ENCODE results near the gene TTLL9.
A peak's percentile ranks its signal among the peaks of the same experiment; 100 is the strongest.
"Not testable (repeated sequence)": the region's sequence is repeated elsewhere in the genome, so short reads cannot be mapped to it uniquely, and the experiment has no call there.

The TTLL9 gene

GRCh38 chr20:31918466-31919105 is 48.2 kb downstream of the TTLL9 start:
- no peak for DNase-seq (ENCODE audit: insufficient read length)
- FAIRE-seq, result no peak
- TF ChIP-seq POLR2AphosphoS5 (IDR thresholded peaks at IDR 0.05; ENCODE audit: low read depth, low read length), result no peak
- TF ChIP-seq POLR2A (IDR thresholded peaks at IDR 0.05; ENCODE audit: low read depth, low read length), result no peak
- TF ChIP-seq TAF1 (IDR thresholded peaks at IDR 0.05; ENCODE audit: borderline replicate concordance, low read depth, low read length), result no peak

DNA sequence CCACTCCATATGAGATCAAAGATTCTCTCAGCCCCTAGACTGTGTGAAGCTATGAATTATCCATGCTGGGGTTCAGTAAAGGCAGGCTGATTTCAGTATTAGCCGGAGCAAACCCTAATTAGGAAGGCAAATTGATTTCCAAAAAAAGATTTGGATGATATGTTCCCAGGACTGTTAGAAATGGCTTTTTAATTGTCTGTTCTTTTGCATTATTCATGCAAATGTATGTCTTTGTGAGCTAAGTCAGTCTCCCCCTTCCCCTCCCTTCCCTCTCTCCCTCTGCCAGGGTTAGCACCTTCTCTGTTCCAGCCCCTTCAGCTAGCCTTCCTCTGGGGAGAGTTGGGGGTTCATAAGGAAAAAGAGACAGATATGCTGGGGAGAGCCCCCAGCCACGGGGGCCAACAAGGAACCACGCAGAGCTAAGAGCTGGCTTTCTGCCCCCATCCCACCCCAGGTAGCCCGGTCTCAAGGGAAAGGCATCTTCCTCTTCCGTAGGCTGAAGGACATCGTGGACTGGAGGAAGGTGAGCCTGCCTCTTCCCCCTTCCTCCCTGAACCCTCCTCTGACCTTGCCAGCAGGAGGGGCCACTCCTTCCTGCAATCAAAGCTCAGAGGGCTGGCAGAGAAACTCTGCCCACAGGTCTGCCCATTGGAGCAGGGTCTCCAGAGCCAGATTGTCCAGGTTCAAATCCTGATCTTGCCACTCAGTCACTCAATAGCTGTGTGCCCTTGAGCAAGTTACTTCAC is 49.1 kb downstream of the TTLL9 start:
- DNase-seq (ENCODE audit: insufficient read length) (no peak), FAIRE-seq (no peak)
- TF ChIP-seq POLR2A (IDR thresholded peaks at IDR 0.05; ENCODE audit: low read depth, low read length) (no peak), POLR2AphosphoS5 (IDR thresholded peaks at IDR 0.05; ENCODE audit: low read depth, low read length) (no peak), TAF1 (IDR thresholded peaks at IDR 0.05; ENCODE audit: borderline replicate concordance, low read depth, low read length) (no peak)

- FAIRE-seq (no peak), DNase-seq (ENCODE audit: insufficient read length) (no peak)
- TF ChIP-seq POLR2A (IDR thresholded peaks at IDR 0.05; ENCODE audit: low read depth, low read length), result no peak
- no peak for TF ChIP-seq POLR2AphosphoS5 (IDR thresholded peaks at IDR 0.05; ENCODE audit: low read depth, low read length)
- no peak for TF ChIP-seq TAF1 (IDR thresholded peaks at IDR 0.05; ENCODE audit: borderline replicate concordance, low read depth, low read length)
Observed at GRCh38 chr20:31920275-31920855, 49.9 kb downstream of the TTLL9 start.

DNA sequence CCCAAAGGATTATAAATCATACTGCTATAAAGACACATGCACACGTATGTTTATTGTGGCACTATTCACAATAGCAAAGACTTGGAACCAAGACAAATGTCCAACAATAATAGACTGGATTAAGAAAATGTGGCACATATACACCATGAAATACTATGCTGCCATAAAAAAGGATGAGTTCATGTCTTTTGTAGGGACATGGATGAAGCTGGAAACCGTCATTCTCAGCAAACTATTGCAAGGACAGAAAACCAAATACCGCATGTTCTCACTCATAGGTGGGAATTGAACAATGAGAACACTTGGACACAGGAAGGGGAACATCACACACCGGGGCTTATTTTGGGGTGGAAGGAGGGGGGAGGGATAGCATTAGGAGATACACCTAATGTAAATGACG is 51.0 kb downstream of the TTLL9 start:
- DNase-seq (ENCODE audit: insufficient read length); FAIRE-seq: not testable (repeated sequence)

- FAIRE-seq, result no peak
- no peak for TF ChIP-seq POLR2AphosphoS5 (IDR thresholded peaks at IDR 0.05; ENCODE audit: low read depth, low read length)
- no peak for TF ChIP-seq TAF1 (IDR thresholded peaks at IDR 0.05; ENCODE audit: borderline replicate concordance, low read depth, low read length)
- DNase-seq (ENCODE audit: insufficient read length), result no peak
Observed at GRCh38 chr20:31922181-31922580, 51.7 kb downstream of the TTLL9 start.

GRCh38 chr20:31922588-31922987 is 52.2 kb downstream of the TTLL9 start:
- no peak for DNase-seq (ENCODE audit: insufficient read length)
- TF ChIP-seq POLR2A (IDR thresholded peaks at IDR 0.05; ENCODE audit: low read depth, low read length) (no peak), POLR2AphosphoS5 (IDR thresholded peaks at IDR 0.05; ENCODE audit: low read depth, low read length) (no peak), TAF1 (IDR thresholded peaks at IDR 0.05; ENCODE audit: borderline replicate concordance, low read depth, low read length) (no peak)
- FAIRE-seq, result no peak

- peak; percentile 58 for FAIRE-seq
- TF ChIP-seq POLR2AphosphoS5 (IDR thresholded peaks at IDR 0.05; ENCODE audit: low read depth, low read length) (no peak), TAF1 (IDR thresholded peaks at IDR 0.05; ENCODE audit: borderline replicate concordance, low read depth, low read length) (no peak), POLR2A (IDR thresholded peaks at IDR 0.05; ENCODE audit: low read depth, low read length) (no peak)
- DNase-seq (ENCODE audit: insufficient read length), result peak; percentile 40
Observed at GRCh38 chr20:31923388-31924331, 53.2 kb downstream of the TTLL9 start.

- TF ChIP-seq POLR2A (IDR thresholded peaks at IDR 0.05; ENCODE audit: low read depth, low read length) (no peak), POLR2AphosphoS5 (IDR thresholded peaks at IDR 0.05; ENCODE audit: low read depth, low read length) (no peak), TAF1 (IDR thresholded peaks at IDR 0.05; ENCODE audit: borderline replicate concordance, low read depth, low read length) (no peak)
- FAIRE-seq, result no peak
- no peak for DNase-seq (ENCODE audit: insufficient read length)
Observed at GRCh38 chr20:31924561-31924960, 54.1 kb downstream of the TTLL9 start.

DNA sequence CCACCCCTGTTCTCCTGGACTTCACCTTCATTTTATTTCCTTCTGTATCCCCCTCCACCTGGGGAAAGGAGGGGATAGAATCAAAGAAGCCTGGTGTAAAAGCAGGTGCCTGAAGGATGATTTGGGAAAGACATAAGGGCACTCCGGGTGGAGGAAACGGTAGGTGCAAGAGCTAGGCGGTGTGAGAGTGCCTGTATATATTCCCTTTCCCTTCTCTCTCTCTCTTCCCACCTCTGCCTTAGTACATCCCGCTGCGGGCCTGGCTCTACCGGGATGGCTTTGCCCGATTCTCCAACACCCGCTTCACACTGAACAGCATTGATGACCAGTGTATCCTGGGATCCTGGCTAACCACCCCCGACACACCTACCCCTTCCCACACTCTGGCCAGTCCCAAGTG is 55.2 kb downstream of the TTLL9 start:
- FAIRE-seq (no peak), DNase-seq (ENCODE audit: insufficient read length) (no peak)
- TF ChIP-seq POLR2AphosphoS5 (IDR thresholded peaks at IDR 0.05; ENCODE audit: low read depth, low read length) (no peak), TAF1 (IDR thresholded peaks at IDR 0.05; ENCODE audit: borderline replicate concordance, low read depth, low read length) (no peak), POLR2A (IDR thresholded peaks at IDR 0.05; ENCODE audit: low read depth, low read length) (no peak)

DNA sequence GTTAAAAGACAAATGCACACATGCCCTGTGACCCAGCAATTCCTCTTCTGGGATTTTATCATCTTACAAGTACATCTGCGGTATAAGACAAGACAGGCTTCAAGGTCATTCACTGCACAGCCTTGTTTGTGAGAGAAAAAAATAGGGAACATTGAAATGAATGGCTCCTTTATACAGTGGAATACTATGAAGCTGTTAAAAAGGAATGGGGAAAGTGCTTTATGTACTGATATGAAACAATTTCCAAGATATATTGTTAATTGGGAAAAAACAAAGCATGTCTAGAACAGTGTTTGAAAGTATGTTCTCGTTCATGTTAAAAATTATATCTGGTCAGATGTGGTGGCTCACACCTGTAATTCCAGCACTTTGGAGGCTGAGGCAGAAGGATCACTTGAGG is 56.1 kb downstream of the TTLL9 start:
- TF ChIP-seq POLR2AphosphoS5 (IDR thresholded peaks at IDR 0.05; ENCODE audit: low read depth, low read length) (no peak), POLR2A (IDR thresholded peaks at IDR 0.05; ENCODE audit: low read depth, low read length) (no peak), TAF1 (IDR thresholded peaks at IDR 0.05; ENCODE audit: borderline replicate concordance, low read depth, low read length) (no peak)
- no peak for FAIRE-seq
- no peak for DNase-seq (ENCODE audit: insufficient read length)

DNA sequence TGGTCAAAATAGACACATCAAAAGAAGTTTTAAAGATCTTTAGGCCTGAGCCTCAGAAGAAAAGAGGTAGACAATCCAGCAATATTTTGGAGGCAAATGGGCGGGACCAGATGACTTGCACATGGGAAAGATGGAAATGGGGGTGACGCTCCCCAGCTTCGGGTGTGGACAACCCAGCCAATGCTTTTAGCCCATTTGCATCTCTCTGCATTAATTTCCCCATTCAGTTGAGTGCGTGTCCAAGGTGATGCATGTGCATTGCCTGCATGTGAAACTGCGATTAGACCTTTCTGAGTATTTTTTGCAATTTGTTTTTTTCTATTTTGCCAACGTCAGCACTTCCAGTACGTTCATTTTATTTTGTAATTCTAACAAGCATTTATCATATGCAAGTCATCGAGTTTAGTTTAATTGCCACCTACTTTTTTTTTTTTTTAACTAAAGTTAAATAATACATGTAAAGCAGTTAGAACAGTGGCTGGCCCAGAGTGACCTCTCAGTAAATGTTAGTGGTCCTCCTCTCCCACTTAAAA is 57.3 kb downstream of the TTLL9 start:
- DNase-seq (ENCODE audit: insufficient read length) (no peak), FAIRE-seq (no peak)
- no peak for TF ChIP-seq POLR2A (IDR thresholded peaks at IDR 0.05; ENCODE audit: low read depth, low read length)
- TF ChIP-seq TAF1 (IDR thresholded peaks at IDR 0.05; ENCODE audit: borderline replicate concordance, low read depth, low read length), result no peak
- no peak for TF ChIP-seq POLR2AphosphoS5 (IDR thresholded peaks at IDR 0.05; ENCODE audit: low read depth, low read length)

DNA sequence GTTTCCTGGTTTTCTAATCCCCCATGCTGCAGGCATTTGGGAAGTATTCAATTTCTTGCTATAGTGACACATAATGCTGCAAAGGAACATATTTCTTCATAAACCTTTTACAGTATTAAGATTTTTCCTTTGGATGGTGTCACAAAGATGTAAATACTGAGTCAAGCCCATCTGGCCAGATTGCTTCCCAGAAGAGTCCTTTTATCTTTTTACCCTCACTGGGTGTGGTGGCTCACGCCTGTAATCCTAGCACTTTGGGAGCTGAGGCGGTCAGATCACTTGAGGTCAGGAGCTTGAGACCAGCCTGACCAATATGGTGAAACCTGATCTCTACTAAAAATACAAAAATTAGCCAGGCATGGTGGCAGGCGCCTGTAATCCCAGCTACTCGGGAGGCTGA is 59.2 kb downstream of the TTLL9 start:
- DNase-seq (ENCODE audit: insufficient read length); FAIRE-seq: not testable (repeated sequence)

All from GM12892 (cell line).